ENCODE results near the gene KCNK16. TPM values are rescaled to one million over a fixed set of nuclear protein-coding genes. Genes with fewer than 3 reads are reported as not detected.

KCNK16 gene
- total and polyA plus RNA-seq, 2 of the 13 experiments (the other 11 are each of a cell fraction or from before 2014, with no cell fraction given): not detected

DNA sequence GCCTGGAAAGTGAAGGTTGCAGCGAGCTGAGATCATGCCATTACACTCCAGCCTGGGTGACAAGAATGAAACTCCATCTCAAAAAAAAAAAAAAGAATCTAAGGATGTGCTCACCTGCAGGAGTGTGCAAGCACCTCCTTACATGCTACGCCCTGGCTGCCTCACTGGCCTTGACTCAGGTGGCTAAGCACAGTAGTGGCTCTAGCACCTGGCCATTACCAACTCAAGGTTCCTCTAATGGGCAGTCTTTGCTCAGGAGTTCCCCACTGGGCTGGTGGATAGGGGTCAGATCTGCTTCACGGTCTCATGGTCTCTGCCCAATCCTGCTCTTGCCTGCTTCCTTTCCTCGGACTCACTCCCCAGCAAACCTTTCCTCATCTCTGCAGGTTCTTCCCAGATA lies 48.0 kb downstream of the KCNK16 start:
- in situ Hi-C loops (cut with HindIII; ENCODE audit: extremely low pct_ligation_motif_present, low pct_unique_long_range_greater_than_20kb): no loop called here
- no TSS peak for BruUV-seq (replicated peaks)

More for the DNA sequence above, 48.0 kb downstream of the KCNK16 start:
- TF ChIP-seq ZIK1 (CRISPR knock-in tag; IDR thresholded peaks at IDR 0.05; ENCODE audit: borderline replicate concordance, low read depth) (no peak), KAT7 (CRISPR knock-in tag; IDR thresholded peaks at IDR 0.05; ENCODE audit: borderline replicate concordance) (no peak), EP300 (IDR thresholded peaks at IDR 0.05; ENCODE audit: low read depth in 2 of 2, low read length in 2 of 2) (no peak), EP300 (CRISPR knock-in tag; IDR thresholded peaks at IDR 0.05; ENCODE audit: borderline replicate concordance) (no peak), RFXAP (CRISPR knock-in tag; IDR thresholded peaks at IDR 0.05; ENCODE audit: borderline replicate concordance) (no peak), KDM2A (CRISPR knock-in tag; IDR thresholded peaks at IDR 0.05; ENCODE audit: borderline replicate concordance, low read depth) (no peak), MBNL3 (CRISPR knock-in tag; conservative IDR thresholded peaks at IDR 0.05) (no peak), KLF9 (CRISPR knock-in tag; IDR thresholded peaks at IDR 0.05; ENCODE audit: low read depth) (no peak), GZF1 (CRISPR knock-in tag; IDR thresholded peaks at IDR 0.05) (no peak), ZNF207 (IDR thresholded peaks at IDR 0.05; ENCODE audit: borderline replicate concordance) (no peak)
- TF ChIP-seq, protein P1, sequence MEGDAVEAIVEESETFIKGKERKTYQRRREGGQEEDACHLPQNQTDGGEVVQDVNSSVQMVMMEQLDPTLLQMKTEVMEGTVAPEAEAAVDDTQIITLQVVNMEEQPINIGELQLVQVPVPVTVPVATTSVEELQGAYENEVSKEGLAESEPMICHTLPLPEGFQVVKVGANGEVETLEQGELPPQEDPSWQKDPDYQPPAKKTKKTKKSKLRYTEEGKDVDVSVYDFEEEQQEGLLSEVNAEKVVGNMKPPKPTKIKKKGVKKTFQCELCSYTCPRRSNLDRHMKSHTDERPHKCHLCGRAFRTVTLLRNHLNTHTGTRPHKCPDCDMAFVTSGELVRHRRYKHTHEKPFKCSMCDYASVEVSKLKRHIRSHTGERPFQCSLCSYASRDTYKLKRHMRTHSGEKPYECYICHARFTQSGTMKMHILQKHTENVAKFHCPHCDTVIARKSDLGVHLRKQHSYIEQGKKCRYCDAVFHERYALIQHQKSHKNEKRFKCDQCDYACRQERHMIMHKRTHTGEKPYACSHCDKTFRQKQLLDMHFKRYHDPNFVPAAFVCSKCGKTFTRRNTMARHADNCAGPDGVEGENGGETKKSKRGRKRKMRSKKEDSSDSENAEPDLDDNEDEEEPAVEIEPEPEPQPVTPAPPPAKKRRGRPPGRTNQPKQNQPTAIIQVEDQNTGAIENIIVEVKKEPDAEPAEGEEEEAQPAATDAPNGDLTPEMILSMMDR (CRISPR knock-in tag; IDR thresholded peaks at IDR 0.05): no peak
- TF ChIP-seq, protein P2, sequence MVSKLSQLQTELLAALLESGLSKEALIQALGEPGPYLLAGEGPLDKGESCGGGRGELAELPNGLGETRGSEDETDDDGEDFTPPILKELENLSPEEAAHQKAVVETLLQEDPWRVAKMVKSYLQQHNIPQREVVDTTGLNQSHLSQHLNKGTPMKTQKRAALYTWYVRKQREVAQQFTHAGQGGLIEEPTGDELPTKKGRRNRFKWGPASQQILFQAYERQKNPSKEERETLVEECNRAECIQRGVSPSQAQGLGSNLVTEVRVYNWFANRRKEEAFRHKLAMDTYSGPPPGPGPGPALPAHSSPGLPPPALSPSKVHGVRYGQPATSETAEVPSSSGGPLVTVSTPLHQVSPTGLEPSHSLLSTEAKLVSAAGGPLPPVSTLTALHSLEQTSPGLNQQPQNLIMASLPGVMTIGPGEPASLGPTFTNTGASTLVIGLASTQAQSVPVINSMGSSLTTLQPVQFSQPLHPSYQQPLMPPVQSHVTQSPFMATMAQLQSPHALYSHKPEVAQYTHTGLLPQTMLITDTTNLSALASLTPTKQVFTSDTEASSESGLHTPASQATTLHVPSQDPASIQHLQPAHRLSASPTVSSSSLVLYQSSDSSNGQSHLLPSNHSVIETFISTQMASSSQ (IDR thresholded peaks at IDR 0.05; ENCODE audit: low read depth): no peak
- TF ChIP-seq, protein P2 (CRISPR knock-in tag; IDR thresholded peaks at IDR 0.05; ENCODE audit: borderline replicate concordance): no peak
- TF ChIP-seq, protein P3, sequence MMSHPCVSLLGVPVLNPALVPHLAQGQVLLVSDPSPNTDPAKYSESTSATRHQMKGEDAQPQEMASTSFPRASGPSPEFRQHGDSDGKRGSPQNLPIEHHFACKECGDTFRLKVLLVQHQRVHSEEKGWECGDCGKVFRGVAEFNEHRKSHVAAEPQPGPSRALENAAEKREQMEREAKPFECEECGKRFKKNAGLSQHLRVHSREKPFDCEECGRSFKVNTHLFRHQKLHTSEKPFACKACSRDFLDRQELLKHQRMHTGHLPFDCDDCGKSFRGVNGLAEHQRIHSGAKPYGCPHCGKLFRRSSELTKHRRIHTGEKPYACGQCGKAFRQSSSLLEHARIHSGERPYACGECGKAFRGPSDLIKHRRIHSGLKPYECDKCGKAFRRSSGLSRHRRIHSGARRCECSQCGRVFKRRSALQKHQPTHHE (CRISPR knock-in tag; IDR thresholded peaks at IDR 0.05; ENCODE audit: borderline replicate concordance): no peak
- intact Hi-C loops (cut with micrococcal nuclease; ENCODE audit: unreplicated experiment): no loop called here
- Histone ChIP-seq H3K9me3 (ENCODE audit: low read length) (no peaks in the 10 kb centered on the region), H3K36me3 (replicated peaks in 1 of 2; ENCODE audit: control insufficient read depth in 1 of 2, insufficient read depth in 2 of 2, low read length in 2 of 2) (no peaks in the 10 kb centered on the region), H3K4me3 (replicated peaks in 1 of 3; ENCODE audit: insufficient read depth in 1 of 3, low read depth in 2 of 3, low read length in 3 of 3) (no peak overlapping the region), H3K4me2 (ENCODE audit: low read depth, low read length) (no peak overlapping the region), H2AFZ (ENCODE audit: low read length) (no peak overlapping the region), H3K27ac (ENCODE audit: extremely low read length, insufficient read depth, low read length) (no peak overlapping the region), H3K4me1 (ENCODE audit: insufficient read depth, low read length) (no peaks in the 10 kb centered on the region), H3K9ac (ENCODE audit: insufficient read depth, low read depth, low read length) (no peak overlapping the region), H3K27me3 (ENCODE audit: control insufficient read depth in 1 of 2, insufficient read depth in 2 of 2, low read length in 2 of 2) (no peaks in the 10 kb centered on the region; a peak in 1 of 5 replicates), H4K20me1 (ENCODE audit: insufficient read depth, low read length) (no peaks in the 10 kb centered on the region), H3K79me2 (ENCODE audit: insufficient read depth, low read length) (no peaks in the 10 kb centered on the region)
- 15% methylated on average over 4 of the region's 4 CpGs for WGBS (ENCODE audit: low lambda C conversion rate)
- ATAC-seq (no peak), FAIRE-seq (no peak), DNase-seq (ENCODE audit: low spot score) (no peak)
- ChIA-PET POLR2A (no interaction called here), CTCF (ENCODE audit: low intra/inter-chr PET ratio, low total read pairs) (no interaction called here)

All from HepG2 (cell line).